HG03139 (cell line): Measurements from ENCODE around the gene TMEM63B.
"Not testable (repeated sequence)": the region's sequence is repeated elsewhere in the genome, so short reads cannot be mapped to it uniquely, and the experiment has no call there.

ENCODE experiments used
- ATAC-seq: cut with Tn5 transposase; IDR thresholded peaks from one replicate; pipeline ENCODE4 v1.9.1; 2021; ENCODE audit not compliant: unreplicated experiment

Gene TMEM63B

DNA sequence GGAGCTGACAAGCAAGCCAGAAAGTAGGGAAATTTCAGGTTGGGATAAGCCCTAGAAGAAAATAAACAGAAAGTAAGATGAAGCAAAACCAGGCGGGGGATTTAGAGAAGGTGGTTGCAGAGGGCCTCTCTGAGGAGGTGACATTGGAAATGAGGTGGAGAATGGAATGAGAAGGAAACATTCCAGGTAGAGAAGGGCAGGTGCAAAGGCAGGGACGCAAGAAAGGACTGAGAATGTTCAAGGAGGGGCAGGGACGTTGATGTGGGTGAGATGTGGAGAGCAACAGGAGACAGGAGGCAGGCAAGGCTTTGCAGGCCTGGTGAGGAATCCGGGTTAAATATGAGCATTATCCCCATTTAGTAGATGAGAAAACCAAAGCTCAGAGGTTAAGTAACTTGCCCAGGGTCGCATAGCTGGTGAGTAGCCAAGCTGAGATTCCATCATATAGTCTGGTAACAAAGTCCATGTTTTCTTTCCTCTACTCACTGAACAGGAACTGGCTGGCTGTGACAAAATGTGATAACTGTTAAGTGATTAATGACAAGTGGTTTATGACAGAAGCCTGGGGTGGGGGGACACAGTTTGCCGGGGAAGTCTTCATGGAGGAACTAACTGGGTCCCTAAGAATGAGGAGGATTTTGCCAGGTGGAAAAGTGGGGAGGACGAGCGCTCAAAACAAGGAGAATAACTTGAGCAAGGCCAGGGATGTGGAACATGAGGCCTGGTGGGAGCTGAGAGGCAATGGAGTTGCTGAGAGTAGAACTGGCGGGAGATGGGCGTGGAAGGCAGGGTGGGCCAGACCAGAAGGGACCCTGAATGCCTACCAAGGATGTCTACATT lies 32.7 kb upstream of the TMEM63B start:
- no peak for ATAC-seq

DNA sequence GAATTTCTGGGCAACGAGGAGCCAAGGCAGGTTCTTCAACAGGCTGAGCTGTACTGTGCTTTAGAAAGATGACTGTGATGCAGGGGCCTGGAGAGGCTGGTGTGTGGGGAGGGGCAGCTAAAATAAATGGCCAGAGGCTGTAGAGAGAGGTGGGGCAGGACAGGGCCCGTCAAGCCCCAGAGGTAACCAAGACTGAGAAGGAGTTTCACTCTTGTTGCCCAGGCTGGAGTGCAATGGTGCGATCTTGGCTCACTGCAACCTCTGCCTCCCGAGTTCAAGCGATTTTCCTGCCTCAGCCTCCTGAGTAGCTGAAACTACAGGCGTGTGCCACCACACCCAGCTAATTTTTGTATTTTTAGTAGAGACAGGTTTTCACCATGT lies 32.1 kb upstream of the TMEM63B start:
- not testable (repeated sequence) for ATAC-seq

DNA sequence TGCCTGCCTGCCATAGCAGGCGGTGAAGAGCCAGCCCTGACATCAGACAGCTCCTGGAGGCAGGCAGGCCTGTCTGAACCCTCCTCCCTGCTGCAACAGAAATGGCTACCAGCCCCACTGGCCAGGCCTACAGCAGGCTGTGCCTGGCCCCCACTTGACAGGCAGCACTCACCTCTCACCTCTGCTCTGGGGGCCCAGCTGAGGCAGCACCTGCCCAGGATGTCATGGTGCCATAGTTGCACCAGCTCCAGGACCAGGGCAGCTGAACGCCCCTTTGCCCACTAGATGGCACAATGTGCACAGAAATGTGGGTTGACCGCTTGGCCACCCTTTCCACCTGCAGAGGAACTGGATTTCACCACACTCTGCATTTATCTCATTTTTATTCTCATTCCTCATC lies 30.7 kb upstream of the TMEM63B start:
- no peak for ATAC-seq

DNA sequence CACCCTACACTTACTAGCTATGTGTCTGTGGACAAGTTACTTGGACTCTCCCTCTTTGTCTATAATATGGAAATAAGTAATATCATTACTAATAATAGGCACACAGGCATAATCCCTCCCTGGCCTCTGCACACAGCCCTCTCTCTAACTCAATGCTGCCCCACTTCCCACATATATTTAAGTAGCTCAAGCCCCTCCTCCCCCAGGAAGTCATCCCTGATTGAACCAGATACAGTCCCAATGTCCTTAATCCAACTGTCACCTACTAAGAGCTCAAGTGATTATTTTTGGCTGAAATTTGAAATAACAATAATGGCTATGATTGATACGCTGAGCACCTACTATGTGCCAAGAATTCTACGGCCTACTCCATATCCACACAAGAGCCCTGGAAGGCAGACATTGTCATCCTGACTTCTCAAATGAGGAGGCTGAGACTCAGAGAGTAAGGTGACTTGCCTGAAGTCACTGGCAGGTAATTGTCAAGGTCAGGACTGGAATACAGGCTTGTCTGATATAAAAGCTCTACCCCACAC lies 29.5 kb upstream of the TMEM63B start:
- ATAC-seq = no peak

DNA sequence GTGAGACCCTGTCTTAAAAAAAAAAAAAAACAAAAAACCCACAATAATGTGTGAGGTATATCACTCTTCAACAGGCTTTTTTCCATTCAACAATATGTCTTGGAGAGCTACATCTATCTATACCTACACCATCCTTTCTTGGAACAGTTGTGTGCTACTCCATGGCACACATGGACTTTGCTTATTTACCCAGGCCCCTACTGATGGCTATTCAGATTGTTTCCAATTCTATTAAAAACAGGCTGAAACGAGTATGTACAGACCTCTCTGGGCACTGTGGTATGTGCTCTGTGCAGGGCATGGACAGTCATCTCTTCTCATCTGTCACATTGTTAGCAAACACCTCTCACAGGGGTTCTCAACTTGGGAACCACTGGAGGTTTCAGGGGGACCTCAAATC lies 28.2 kb upstream of the TMEM63B start:
- no peak for ATAC-seq

DNA sequence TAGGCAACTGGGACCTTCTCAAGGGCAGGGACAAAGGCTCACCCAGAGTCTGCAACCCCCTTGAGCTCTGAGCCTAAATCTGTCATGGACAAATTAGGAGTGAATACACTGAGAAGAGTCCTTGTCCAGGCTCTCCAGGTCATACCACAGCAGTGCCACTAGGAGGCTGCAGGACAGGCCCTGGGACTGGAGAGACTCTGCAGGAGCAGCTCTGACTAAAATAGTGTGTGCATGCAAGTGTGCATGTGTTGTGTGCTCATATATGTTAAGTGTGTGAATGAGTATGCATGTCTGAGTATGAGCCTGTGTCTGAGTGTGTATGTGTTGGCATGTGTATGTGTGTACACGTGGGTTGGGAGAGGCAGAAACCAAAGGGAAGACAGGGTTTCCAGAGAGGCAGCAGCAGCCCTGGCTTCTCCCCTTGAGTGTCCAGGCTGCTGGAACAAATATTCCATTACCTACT lies 27.2 kb upstream of the TMEM63B start:
- ATAC-seq = no peak

DNA sequence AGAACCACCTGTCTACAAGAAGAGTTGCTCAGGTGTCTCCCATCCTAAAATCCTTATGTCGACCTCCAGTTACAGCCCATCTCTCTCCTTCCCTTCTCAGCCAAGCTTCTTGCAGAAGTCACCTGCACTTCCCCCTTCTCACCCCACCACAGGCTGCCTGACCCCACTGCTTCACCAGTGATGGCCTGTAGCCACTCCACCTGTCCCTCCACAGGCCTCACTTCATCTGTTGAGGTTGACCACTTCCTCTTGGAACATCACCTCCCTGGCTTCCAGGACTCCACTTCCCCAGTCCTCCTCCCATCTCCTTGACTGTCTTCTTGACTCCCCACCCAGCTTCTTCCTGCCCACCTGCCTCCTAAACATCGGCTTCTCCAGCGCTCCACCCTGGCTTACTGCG lies 25.5 kb upstream of the TMEM63B start:
- ATAC-seq = no peak

DNA sequence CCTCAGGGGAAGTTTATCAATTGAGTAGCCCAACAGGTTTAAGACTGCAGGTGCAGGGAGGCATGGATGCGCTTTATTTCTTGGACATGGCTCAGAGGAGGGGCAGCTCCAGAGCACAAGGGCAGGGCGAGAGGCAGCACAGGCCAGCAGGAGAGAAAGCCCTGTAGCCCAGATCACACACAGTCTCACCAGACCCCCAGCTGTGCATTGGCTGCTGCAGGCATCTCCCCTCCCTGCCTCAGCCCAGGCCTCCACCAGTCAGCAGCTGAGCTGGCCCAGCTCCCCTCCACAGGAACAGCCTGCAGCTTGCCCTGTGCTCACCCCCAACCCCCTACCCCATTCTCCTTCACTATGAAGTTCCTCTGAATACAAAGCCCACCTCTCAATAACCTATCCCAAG lies 24.8 kb upstream of the TMEM63B start:
- ATAC-seq = no peak

DNA sequence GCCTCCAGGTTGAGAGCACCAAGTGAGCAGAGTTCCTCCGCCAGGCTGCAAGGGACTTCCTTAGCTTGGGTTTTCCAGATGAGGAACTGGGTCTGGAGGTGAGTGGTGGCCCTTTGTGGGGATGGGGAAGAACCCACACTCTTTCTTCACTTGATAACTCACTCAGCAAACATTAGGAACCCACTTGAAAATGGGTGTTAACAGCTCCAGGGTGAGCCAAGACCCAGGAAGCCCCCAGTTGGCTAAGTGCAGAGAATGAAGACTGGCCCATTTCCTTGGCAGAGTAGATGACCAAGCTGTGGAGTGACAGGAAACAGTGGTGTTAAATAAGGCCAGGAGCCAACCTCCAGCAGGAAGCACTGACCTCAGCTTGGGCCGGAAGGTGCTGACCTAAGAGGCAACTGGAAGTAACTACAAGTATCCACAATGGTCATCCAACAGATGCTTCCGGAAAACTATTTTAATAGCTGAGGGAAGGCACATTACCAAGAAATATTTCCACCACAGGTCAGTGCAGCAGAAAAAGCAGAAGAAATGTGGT lies 22.8 kb upstream of the TMEM63B start:
- ATAC-seq = no peak

DNA sequence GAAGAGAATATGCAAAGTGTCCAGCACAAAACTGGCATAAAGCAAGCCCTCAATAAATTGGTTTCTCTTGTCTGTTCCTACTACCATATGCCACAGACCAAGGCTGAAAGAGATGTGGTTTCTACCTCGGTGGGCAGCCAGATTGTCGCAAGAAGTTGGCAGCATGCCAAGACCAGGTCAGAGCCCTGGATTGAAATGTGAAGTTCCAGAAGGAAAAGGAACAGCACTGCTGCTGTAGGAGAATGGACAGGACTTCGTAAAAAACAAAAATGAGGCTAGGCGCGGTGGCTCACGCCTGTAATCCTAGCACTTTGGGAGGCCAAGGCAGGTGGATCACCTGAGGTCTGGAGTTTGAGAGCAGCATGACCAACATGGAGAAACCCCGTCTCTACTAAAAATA lies 22.2 kb upstream of the TMEM63B start:
- ATAC-seq = no peak

DNA sequence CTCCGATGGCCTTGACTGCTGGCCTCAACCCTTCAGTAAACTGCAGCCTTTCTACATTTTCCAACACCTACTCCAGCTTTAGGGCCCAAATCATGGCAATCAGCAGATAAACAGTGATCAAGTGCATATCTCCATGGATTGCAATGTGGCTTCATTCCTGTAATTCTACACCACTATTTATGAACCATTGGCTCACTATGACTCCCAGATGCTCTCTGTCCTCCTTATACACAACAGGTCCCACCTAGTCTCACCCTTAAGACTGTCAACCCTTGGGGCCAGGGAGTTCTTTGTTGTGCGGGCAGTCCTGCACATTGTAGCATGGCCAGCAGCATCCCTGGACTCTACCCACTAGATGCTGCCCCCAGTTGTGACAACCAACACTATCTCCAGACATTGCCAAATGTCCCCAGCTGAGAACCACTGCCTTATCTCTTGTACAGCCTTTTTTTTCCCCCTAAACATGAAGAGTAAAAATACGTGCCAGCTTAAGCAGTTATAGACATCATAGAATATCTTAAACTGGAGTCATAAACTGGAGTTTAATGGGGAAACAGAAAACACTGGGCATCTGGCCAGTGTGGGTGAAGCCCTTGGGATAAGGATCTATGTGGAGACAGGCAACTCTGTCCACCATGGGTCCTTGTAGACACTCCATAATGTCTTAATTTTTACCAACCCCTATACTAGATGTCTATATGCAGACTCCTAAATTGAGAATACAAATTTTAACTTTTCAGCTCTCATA lies 21.2 kb upstream of the TMEM63B start:
- no peak for ATAC-seq

DNA sequence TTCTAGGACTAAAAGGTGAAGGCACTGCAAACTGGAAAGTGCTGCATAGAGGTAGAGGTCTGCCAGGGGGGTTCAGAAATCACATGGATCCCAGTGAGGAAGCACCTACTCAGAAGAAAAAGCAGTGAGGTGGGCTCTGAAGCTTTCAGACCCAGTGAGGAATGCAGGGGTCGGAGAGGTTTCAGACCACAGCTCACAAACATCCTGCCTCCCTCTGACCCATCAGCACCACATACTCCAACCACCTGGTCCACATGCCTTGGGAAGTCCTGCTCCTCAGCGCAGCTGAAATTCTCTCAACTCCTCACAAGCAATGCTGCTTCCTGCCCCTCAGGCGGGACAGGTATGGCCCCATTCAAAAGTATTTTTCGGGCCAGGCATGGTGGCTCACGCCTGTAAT lies 20.3 kb upstream of the TMEM63B start:
- ATAC-seq = no peak

DNA sequence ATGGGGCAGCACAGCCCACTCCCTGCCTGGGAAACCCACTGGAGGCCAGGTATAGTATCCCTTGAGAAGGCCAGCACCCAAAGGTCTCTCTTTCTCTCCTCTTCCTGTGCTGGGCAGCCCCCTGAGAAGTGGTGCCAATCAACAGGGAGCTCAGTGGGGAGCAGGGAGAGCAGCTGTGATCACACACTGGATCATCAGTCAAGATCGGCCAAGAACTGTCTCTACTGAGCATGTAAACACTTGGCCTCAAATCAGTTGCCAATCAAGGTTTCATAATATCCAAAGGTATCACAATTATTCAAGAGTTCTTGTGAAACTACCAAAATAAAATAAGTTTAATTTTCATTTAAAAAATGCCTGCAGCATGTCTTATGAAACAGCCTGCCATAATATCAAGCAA lies 18.9 kb upstream of the TMEM63B start:
- no peak for ATAC-seq

DNA sequence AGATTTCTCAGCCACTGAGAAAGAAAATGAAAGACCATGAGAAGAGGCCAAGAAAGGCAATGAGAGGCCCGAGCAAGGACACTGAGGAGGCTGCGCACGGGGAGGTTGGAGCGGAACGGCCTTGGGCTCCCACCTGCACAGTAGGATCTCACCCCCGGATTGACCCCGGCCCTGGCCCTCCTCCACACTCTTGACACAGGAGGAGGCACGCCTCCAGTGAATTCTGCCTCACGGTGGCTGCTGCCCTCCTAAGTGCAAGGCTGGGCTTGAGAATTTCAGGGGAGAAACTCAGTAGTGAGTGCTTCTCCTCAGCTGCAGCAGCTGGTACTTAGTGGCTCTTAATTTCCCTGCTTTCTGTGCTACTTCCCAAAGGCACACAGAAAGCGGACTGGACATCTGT lies 18.1 kb upstream of the TMEM63B start:
- no peak for ATAC-seq

DNA sequence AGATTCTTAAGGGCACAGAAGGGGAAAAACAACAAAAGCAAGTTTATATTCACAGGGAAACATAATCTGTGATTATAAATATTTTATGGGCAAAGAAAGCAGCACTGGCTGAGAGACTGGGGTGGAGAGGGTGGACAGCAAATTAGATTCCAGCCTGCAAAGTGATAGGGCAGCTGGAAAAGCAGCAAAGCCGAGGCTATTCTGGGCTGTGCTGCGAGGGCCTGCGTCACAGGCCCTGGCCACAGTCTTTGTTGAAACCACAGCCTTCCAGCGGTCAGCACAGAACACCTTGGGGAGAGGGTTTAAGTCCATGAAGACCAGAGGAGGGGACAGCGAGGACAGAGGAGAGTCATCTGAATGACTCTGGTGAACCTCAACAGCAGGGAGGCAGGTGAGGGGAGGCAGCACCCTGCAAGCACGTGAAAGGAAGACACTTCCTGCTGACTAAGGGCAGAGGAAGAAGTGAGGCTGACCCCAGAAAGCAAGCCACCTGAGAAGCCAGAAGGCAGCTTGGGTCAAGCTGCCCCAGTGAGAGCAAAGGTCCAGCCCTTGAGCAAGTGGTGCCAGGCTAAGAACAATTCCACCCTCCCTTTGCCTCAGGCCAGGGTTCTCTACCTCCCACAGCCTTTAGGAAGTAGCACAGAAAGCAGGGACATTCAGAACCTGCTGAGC lies 17.2 kb upstream of the TMEM63B start:
- ATAC-seq = no peak

DNA sequence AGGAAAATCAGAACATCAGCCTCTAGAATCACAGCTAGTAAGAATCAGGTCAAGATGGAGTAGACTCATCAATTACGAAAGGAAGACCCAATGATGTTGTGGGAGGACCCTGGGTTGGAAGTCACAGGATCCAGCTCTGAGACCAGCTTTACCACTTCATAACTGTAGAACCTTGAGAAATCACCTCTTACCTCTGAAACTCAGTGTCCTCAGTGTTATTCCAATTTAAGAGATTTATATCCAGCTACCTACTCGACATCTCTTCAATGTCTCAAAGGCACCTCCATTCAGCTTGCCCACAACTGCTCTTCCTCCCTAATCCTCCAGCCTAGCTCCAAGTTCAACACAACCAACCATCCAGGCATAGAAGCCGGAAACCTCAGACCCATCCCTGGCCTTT lies 16.4 kb upstream of the TMEM63B start:
- ATAC-seq = no peak

DNA sequence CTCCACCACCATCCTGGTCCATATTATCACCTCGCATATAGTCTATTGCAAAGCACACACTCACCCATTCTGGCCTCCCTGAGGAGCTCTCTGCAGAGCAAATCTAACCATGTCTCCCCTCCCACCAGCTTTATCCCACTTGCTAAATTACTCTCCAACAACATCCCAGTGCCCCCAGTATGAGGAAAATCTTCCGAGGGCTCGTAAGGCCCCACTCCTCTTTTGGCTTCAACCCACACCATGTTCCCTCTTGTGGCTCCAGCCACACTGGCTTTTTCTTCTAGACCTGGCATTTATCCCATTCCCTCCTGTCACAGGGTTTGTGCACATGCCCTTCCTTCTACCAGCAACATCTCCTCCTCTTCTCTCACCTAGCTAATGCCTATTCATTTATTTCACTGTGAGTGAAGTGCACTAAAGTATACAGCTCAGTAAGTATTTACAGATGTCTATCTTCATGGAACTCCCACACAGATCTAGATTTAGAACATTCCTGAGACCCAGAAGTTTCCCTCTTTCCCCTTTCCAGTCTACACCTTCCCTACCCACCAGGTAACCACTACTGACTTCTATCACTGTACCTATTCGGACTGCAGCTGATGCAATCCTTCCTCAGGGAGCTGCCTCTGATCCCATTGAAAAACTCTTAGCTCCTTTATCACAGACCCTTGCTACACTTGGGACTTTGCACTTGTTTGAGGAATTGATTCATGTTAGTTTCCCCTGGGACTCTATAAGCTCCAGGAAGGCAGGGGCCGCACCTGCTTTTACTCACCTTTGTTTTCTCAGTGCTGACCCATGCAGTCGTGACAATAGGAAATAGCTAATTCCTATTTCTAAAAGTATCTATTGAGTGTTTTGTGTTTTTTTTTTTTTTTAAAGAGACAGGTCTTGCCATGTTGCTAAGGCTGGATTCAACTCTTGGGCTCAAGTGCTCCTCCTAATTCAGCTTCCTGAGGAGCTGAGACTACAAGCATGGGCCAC lies 15.6 kb upstream of the TMEM63B start:
- ATAC-seq = no peak

DNA sequence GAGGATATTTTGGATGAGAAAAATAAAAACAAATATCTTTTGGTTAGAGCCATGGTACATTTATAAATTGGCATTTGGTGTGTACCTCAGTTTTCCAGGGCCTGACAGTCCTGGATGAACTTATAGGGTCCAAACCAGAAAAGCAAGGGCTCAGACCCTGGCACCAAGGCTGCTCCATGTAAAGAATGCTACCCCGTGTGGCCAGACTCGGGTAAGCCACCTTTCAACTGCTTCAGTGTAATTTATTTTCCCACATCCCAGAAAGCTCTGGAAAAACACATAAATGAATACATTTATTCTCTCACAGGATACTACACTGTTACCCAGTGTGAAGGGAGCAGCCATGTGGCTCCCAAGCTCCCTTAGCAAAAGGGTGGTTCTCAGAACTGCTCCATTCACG lies 13.9 kb upstream of the TMEM63B start:
- ATAC-seq = no peak

DNA sequence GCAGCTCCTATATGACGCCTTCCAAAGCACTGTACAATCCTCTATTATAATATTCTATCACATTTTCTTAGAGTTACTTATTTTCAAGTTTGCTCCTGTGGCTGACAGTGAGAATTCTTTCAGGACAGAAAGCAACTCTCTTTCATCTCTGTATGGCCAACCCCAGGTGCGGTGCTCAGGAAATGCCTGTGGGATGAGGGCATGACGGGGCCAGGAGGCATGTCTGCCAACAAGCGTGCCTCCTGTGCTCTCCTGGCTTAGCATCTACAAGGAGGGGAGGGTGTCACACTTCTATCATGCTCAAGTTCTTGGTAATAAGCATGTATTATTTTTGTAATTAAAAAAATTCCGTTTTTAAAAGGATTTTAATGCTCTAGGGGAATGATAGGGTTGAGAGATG lies 11.5 kb upstream of the TMEM63B start:
- no peak for ATAC-seq
